GM19324 (cell line): ENCODE measurements around the gene GMNC.
"Not testable (repeated sequence)": the region's sequence is repeated elsewhere in the genome, so short reads cannot be mapped to it uniquely, and the experiment has no call there.

Experiments
- ATAC-seq: cut with Tn5 transposase; IDR thresholded peaks from one replicate; pipeline ENCODE4 v1.9.1; 2021; ENCODE audit warnings: mild to moderate bottlenecking, moderate library complexity; ENCODE audit not compliant: unreplicated experiment, low FRiP score

Gene GMNC

GRCh38 chr3:190862209-190863118, at the start of gene GMNC:
GMNC (minus strand) TSS chr3:190862694; CDS start chr3:190862615, 79 bp downstream.
- peak; percentile 86 for ATAC-seq

- ATAC-seq, result no peak
Measured at GRCh38 chr3:190911382-190911781, 48.9 kb upstream of the GMNC start.

GRCh38 chr3:190909908-190910307, 47.4 kb upstream of the GMNC start:
- no peak for ATAC-seq

- ATAC-seq, result no peak
Measured at GRCh38 chr3:190903156-190903555, 40.7 kb upstream of the GMNC start.

- ATAC-seq, result no peak
Measured at GRCh38 chr3:190902292-190902691, 39.8 kb upstream of the GMNC start.

- no peak for ATAC-seq
Measured at GRCh38 chr3:190892395-190892902, 30.0 kb upstream of the GMNC start.

- ATAC-seq, result no peak
Measured at GRCh38 chr3:190886945-190887344, 24.5 kb upstream of the GMNC start.

GRCh38 chr3:190883973-190884832, 21.7 kb upstream of the GMNC start:
- no peak for ATAC-seq

GRCh38 chr3:190883141-190883540, 20.6 kb upstream of the GMNC start:
- no peak for ATAC-seq

GRCh38 chr3:190877925-190878324, 15.4 kb upstream of the GMNC start:
- no peak for ATAC-seq

GRCh38 chr3:190876433-190876832, 13.9 kb upstream of the GMNC start:
- not testable (repeated sequence) for ATAC-seq

- not testable (repeated sequence) for ATAC-seq
Measured at GRCh38 chr3:190875061-190875460, 12.6 kb upstream of the GMNC start.

- no peak for ATAC-seq
Measured at GRCh38 chr3:190870127-190870526, 7.6 kb upstream of the GMNC start.

- ATAC-seq, result no peak
Measured at GRCh38 chr3:190867071-190867470, 4.6 kb upstream of the GMNC start.

GRCh38 chr3:190865828-190866227, 3.3 kb upstream of the GMNC start:
- ATAC-seq, result no peak

GRCh38 chr3:190865419-190865818, 2.9 kb upstream of the GMNC start:
- ATAC-seq, result no peak

- ATAC-seq, result no peak
Measured at GRCh38 chr3:190864002-190864401, 1.5 kb upstream of the GMNC start.

- no peak for ATAC-seq
Measured at GRCh38 chr3:190863119-190863465, 598 bp upstream of the GMNC start.

GRCh38 chr3:190860521-190860920, 2.0 kb downstream of the GMNC start:
- ATAC-seq, result no peak

- no peak for ATAC-seq
Measured at GRCh38 chr3:190855151-190855550, 7.3 kb downstream of the GMNC start.

- ATAC-seq, result no peak
Measured at GRCh38 chr3:190854062-190854461, 8.4 kb downstream of the GMNC start.
